Neural cell (in vitro differentiated cells): ENCODE results near the gene MRPL1.

Source experiments
- EP300 ChIP-seq: fragments of 450-650 bp; conservative IDR thresholded peaks from 2 replicates; pipeline ENCODE4 v1.6.1; 2014; ENCODE audit warnings: antibody characterized with exemption, mild to moderate bottlenecking, moderate library complexity; ENCODE audit not compliant: poor library complexity, severe bottlenecking
- EZH2 ChIP-seq: fragments of 200-600, 300-800 bp; shearing (Covaris generic), sonication (generic); IDR thresholded peaks from 2 replicates; pipeline ENCODE4 v1.6.1; 2014; ENCODE audit warnings: antibody characterized with exemption, low read length, borderline replicate concordance, mild to moderate bottlenecking; ENCODE audit not compliant: insufficient read depth, poor library complexity, severe bottlenecking
- MXI1 ChIP-seq: fragments of 450-650 bp; conservative IDR thresholded peaks from 2 replicates; pipeline ENCODE4 v1.6.1; 2014; ENCODE audit warnings: antibody characterized with exemption, mild to moderate bottlenecking; ENCODE audit not compliant: poor library complexity, severe bottlenecking
- POLR2AphosphoS5 ChIP-seq: IDR thresholded peaks from 2 replicates; pipeline ENCODE4 v1.6.1; 2012
- RAD21 ChIP-seq: fragments of 450-650 bp; conservative IDR thresholded peaks from 2 replicates; pipeline ENCODE4 v1.6.1; 2014; ENCODE audit warnings: antibody characterized with exemption, mild to moderate bottlenecking, moderate library complexity
- SMC3 ChIP-seq: fragments of 450-650 bp; conservative IDR thresholded peaks from 2 replicates; pipeline ENCODE4 v1.6.1; 2014; ENCODE audit warnings: antibody characterized with exemption, mild to moderate bottlenecking, moderate library complexity; ENCODE audit not compliant: poor library complexity
- TF ChIP-seq, protein P1 (sequence below): fragments of 450-650 bp; IDR thresholded peaks from 2 replicates; pipeline ENCODE4 v1.5.1; 2014; ENCODE audit warnings: antibody characterized with exemption, mild to moderate bottlenecking, moderate library complexity; ENCODE audit not compliant: poor library complexity, severe bottlenecking
- TF ChIP-seq, protein P2 (sequence below): IDR thresholded peaks from 2 replicates; pipeline ENCODE4 v1.6.1; 2012; ENCODE audit warnings: borderline replicate concordance

DNA sequence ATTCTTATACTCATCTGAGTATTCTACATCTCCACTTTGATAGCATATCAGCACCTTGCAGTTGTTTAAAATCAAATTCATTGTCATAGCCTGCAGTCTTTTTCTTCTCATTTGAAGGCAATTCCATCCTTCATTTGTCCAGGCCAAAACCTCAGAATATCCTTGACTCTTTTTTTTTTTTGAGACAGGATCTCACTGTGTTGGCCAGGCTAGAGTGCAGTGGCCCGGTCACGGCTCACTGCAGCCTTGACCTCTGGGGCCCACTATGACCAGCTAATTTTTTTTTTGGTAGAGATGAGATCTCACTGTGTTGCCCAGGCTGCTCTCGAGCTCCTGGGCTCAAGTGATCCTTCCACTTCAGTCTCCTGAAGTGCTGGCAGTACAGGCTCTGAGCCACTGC, 2.6 kb downstream of the MRPL1 start:
- TF ChIP-seq EP300 (no peak), POLR2AphosphoS5 (no peak), MXI1 (no peak), SMC3 (no peak), EZH2 (no peak), RAD21 (no peak)
- TF ChIP-seq, protein P1, sequence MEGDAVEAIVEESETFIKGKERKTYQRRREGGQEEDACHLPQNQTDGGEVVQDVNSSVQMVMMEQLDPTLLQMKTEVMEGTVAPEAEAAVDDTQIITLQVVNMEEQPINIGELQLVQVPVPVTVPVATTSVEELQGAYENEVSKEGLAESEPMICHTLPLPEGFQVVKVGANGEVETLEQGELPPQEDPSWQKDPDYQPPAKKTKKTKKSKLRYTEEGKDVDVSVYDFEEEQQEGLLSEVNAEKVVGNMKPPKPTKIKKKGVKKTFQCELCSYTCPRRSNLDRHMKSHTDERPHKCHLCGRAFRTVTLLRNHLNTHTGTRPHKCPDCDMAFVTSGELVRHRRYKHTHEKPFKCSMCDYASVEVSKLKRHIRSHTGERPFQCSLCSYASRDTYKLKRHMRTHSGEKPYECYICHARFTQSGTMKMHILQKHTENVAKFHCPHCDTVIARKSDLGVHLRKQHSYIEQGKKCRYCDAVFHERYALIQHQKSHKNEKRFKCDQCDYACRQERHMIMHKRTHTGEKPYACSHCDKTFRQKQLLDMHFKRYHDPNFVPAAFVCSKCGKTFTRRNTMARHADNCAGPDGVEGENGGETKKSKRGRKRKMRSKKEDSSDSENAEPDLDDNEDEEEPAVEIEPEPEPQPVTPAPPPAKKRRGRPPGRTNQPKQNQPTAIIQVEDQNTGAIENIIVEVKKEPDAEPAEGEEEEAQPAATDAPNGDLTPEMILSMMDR: no peak
- TF ChIP-seq, protein P2, sequence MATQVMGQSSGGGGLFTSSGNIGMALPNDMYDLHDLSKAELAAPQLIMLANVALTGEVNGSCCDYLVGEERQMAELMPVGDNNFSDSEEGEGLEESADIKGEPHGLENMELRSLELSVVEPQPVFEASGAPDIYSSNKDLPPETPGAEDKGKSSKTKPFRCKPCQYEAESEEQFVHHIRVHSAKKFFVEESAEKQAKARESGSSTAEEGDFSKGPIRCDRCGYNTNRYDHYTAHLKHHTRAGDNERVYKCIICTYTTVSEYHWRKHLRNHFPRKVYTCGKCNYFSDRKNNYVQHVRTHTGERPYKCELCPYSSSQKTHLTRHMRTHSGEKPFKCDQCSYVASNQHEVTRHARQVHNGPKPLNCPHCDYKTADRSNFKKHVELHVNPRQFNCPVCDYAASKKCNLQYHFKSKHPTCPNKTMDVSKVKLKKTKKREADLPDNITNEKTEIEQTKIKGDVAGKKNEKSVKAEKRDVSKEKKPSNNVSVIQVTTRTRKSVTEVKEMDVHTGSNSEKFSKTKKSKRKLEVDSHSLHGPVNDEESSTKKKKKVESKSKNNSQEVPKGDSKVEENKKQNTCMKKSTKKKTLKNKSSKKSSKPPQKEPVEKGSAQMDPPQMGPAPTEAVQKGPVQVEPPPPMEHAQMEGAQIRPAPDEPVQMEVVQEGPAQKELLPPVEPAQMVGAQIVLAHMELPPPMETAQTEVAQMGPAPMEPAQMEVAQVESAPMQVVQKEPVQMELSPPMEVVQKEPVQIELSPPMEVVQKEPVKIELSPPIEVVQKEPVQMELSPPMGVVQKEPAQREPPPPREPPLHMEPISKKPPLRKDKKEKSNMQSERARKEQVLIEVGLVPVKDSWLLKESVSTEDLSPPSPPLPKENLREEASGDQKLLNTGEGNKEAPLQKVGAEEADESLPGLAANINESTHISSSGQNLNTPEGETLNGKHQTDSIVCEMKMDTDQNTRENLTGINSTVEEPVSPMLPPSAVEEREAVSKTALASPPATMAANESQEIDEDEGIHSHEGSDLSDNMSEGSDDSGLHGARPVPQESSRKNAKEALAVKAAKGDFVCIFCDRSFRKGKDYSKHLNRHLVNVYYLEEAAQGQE: no peak
